Measurements from ENCODE around the gene UBAC2.

- TF ChIP-seq POLR2A (IDR thresholded peaks at IDR 0.05): no peak
- TF ChIP-seq CTCF (IDR thresholded peaks at IDR 0.05): no peak
These were observed 22.9 kb downstream of the UBAC2 start for GRCh38 chr13:99223587-99223986.

Measured in heart left ventricle (tissue), 13 donors.